Putamen (tissue), 1 donor: ENCODE measurements around the gene ASXL1.

Experiments used
- DNase-seq: peaks from one replicate; pipeline ENCODE4 v3.0.0-alpha.2; 2016; ENCODE audit warnings: low spot score

Gene ASXL1

DNA sequence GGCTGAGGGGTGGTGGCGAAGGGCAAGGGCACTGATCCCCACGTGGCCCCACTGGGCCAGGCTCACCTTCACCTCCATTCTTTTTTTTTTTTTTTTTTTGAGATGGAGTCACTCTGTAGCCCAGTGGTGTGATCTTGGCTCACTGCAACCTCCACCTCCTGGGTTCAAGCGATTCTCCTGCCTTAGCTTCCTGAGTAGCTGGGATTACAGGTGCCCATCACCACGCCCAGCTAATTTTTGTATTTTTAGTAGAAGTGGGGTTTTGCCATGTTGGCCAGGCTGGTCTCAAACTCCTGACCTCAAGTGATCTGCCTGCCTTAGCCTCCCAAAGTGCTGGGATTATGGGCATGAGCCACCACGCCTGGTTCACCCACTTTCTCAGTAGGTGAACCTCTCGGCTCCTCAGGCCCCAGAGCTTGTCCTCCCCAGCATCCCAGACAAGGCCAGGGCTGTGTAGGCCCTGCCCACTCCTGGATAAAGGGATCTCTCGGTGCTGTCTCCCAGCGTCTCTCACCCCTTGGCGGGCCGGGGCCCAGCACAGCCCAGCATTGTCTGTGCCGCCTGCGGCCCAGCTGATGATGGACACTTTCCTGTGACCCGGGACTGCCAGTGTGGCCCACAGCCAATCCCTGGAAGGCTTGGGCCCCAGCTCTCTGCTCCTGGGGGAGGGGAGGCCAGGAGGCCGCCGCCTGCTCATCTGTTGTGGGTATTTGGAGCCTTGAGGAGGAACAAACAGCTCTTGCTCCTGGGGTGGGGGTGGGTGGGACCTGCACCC lies 108.0 kb downstream of the ASXL1 start:
- peak; percentile 91 for DNase-seq

DNA sequence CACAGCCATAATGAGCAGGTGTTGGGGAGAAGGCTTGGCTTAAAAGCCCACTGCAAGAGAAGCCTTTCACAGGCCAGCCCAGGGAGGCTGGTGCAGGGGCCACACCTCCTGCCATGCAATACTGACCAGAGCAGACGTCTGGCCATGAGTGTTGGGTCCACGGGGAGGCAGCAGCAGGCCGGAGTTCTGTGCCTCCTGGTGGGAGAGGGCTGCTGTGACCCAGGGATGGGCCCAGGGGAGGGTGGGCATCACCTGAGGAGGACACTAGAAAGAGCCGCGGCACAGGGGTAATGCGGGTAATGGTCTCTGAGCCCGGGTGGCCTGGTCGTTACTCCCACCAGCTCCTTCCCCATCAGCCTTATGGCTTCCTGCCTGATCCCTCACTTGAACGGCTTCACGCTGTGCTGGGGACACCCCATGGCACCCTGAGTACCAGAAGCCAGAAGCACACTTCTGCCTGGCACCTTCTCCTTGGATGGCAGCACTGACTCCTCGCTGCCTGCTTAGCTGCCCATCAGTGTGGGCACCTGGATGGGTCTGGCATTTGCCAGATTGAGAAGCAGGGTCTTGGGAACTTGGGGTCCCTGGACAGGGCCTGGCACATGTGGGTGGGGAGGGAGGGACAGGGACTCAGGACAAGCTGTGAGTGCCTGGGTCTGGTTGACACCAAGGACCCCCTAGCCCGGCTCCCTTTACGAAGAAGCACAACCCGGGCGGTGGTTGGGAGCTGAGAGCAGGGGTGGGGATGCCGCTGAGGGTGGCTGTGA lies 108.8 kb downstream of the ASXL1 start:
- DNase-seq = no peak

DNA sequence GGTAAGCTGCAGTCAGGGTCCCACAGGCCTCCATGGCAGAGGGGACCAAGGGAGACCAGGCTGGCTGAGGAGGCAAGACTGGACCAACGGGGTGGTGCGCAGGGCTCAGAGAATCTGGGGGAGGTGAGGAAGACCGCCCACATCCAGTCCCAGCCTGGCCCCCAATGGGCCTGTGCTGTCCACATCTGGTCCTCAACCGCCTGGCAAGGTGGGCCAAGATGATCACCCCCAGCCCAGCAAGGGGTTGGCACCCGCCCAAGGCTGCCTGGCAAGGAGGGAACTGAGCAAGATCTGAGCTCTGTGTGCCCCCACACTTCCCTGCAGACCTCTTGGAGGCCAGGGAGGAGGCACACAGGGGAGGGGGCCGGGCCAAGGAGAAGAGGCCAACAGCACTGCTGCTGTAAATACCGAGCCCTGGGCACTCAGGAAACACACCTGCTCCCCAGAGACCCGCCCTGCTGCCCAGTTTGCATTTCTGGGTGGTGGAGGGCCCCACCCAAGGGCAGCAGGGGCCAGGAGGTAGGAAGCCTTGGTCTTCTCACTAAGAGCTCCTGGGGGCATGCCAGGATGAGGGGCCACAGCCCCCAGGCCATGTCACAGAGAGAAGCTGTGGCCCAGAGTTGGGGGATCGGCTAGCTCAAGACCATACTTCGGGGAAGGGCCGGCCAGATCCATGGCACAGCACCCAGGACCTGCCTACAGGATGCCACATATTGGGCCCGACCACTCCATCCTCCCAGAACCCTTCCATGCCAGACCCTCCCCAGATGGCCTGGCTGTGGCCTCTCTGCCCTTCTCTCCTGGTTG lies 109.6 kb downstream of the ASXL1 start:
- DNase-seq = no peak

DNA sequence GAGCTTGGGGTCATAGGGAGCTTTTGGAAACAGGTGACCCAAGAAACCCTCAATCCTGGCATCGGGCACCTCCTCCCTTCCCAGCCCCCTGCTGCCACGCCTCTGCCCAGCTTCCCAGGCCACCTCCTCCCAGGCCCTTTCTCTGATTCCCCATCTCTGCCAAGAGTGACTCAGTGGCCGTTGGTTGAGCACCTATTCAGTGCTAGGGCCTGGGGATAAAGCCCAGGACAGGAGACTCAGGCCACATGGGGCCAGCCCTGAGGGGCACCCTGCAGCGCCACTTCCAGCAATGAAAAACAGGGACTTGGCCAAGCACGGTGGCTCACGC lies 110.1 kb downstream of the ASXL1 start:
- no peak for DNase-seq

DNA sequence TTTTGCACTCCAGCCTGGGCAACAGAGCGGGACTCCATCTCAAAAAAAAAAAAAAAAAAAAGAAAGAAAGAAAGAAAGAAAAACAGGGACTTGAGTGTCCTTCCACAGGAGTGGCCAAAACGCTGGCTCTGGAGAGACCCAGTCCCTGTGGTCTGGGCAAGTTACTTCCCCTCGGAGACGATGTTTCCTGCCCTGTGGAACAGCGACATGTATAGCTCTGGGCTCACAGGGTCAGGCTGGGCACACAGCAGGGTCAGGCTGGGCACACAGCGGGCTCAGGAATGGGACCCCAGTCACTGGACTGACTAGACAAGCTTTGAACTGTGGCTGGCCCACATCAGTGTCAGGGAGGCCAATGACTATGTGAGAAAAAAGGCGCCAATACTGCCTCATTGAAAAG lies 110.7 kb downstream of the ASXL1 start:
- DNase-seq = no peak

DNA sequence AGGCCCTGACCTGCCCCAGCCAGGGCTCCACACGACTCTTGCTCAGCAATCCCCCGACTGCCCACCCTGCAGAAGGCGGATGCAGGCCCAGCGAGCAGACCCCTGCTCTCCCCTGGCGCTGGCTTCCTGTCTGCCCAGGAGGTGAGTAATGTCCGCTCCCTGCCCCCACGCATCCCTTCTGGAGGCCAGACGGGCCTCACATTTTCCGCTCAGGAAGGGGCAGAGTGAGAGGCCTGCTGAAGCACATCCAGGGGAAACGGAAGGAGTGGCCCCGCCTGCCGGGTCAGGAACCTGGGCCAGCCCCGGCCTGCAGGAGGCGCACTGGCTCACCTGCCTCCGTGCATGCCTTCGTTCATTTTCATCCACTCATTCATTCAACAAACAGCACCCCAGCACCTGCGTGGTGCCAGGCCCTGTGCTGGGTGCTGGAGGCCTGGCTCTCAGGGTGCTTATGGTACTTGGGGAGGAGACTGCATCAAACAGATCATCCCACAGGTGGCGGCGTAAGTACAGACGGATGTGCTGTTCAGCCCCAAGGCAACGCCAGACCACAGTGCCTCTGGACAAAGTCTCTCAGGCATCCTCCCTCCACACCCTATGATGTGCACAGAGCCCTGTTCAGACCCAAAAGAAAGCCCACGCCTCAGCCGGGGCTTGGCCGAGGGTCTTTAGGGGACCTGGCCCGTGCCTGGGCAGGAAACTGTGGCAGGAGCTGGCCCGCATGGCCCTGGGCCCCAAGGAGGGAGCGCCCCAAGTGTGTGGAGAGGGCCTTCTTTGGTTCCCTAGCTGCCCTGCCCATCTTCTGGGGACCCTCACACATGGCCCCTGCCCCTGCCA lies 112.1 kb downstream of the ASXL1 start:
- DNase-seq = no peak

DNA sequence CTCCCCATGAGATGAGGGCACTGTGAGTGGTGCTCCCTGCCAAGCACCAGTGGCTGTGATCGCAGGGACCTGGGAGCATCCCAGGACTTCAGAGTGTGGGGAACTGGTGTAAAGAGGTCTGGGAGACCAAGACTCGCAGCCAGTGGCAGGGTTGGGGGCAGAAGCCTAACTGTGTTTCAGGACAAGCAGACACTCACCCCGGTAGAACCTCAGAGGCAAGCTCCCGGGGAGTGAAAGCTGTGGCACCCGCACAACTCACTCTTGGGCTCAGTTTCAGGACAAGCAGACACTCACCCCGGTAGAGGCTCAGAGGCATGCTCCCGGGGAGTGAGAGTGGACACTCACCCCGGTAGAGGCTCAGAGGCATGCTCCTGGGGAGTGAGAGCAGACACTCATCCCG lies 112.8 kb downstream of the ASXL1 start:
- DNase-seq = no peak

DNA sequence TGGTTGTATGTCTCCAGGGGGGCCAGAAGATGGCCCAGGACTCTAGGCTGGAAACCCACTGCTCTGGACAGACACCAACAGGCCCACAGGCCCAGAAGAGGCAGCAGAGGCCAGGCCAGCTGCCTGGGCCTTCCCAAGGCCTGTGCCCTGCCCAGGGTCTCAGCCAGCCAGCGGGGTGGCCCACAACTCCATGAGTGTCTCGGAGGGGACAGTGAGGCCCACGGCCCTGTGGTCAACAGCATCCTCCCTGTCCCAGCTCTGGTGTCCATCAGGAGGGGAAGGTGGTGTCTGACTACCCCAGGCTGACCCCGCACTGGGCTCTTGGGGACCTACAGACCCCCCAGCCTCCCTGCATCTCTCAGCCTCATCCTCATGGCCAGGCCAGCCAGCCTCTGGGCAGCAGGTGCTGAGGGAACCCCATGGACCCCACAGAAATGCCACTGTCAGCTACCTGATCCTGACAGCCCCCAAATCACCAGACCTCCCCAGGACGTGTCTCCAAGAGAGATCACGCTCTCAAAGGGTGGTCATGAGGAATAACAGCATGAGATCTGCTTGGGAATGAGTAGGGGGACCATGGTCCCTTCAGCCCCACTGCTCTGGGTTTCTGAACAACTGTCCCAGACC lies 114.6 kb downstream of the ASXL1 start:
- DNase-seq = no peak

DNA sequence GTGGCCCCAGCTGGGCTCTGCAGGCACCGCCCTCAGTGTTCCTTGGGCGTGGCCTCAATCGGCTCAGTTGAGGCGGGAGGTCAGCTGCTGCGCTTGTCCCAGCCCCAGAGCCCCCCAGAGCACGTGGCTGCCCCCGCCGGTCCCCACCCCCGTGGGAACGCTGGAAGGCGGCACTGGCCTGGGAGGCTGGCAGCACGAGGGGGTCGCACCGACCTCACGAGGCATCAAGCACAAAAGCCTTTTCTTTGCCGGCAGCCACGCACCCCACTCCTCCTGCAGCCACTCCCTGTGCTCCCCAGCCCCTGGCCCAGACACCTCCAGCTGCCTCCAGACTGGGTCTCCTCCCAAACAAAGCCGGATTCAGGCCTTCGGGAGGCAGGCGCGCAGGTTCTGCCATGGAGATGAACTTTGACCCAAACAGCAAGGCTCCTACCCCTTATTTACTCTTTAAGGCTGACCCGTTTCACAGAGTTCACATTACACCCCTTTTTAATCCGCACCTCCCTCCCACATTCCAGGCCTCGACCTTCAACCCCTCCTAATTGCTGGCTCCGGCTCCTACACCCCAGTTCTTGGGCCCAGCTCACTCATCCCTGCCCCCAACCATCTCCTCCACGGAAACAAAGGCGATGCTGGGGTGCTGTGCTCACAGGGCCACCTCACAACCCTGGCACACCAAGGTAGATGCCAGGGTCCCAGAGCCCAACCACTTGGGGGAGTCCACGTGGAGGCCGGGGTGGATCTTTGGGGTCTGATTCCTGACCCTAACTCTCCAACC lies 115.3 kb downstream of the ASXL1 start:
- no peak for DNase-seq

DNA sequence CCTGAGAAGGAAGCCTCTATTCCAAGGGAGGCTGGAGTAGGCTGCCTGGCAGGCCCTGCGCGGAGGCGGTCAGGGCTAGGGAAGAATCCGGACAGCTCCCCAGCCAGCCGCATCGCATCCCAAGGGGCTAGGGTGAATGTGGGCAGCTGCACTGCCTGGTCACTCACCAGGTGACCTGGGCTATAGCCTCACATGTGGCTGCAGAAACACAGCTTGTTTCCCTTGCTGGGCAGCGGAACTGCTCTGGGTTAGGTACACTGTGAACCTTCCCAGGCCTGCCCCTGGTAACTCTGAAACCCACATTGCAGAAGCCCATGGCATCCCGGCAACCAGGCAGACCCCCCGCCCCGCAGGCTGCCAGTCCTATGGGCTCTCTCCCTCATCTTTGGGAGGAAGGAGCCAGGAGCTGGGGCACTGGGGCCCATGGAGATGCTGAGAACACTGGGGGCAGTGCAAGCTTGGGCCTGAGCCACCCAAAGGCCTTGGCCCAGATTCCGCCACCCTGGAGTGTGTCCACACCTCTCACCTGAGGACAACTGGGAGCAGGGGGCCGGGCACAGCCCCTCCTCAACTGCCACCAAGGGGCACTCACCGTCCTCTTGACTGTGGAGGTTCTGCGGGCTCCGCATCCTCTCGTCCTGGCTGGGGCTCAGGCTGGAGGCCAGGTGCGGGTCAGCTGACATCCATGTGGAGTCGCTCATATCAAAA lies 116.0 kb downstream of the ASXL1 start:
- DNase-seq = no peak

DNA sequence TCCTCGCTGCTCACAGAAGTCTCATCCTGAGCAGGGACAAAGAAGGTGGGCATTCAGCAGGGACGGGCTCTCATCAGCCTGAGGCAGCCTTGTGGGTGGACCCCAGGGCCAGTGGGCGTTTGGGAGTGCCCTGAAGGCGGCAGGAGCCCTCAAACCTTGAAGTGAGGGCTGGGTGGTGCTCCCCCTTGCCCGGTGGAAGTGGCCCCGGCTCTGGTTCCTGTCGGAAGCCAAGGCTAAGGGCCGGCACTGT lies 116.5 kb downstream of the ASXL1 start:
- no peak for DNase-seq

DNA sequence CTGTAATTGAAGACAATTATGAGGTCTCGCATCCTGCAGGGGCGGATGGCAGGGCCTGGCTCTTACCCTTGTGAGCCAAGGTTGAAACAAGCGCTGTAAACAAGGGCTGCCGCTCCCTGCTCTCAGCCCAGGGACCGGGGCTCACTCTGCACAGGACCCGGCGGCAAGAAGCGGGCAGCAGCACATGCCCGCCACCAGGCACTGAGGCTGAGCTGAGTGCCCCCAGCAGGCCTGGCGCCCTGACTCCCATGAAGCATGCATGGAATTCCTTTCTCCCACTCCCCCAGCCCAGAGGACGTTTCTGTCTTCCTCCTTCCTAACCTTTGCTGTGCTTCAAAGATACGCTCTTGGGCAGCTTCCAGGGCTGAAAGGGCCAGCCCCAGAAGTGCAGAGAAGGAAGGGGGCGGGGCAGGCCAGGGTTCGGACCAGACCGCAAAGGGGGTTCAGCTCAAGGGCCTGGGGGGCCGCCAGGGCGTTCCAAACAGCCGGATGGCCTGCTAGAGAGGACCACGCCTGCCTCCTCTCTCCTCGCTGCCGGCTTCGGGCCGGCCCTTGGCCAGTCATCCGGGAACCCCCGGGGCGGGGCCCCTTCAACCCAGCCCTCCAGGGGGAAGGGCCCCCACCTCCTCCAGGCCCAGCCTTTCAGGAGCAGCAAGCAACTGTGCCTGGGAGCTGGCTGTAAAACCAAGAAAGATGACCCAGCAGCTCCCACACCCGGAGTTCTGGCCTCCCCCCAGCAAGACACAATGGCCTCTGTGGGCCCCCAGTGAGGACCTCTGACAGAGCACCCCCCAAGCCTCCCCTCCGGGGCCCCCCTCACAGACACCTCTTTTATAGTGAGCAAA lies 117.1 kb downstream of the ASXL1 start:
- DNase-seq = peak; percentile 72

DNA sequence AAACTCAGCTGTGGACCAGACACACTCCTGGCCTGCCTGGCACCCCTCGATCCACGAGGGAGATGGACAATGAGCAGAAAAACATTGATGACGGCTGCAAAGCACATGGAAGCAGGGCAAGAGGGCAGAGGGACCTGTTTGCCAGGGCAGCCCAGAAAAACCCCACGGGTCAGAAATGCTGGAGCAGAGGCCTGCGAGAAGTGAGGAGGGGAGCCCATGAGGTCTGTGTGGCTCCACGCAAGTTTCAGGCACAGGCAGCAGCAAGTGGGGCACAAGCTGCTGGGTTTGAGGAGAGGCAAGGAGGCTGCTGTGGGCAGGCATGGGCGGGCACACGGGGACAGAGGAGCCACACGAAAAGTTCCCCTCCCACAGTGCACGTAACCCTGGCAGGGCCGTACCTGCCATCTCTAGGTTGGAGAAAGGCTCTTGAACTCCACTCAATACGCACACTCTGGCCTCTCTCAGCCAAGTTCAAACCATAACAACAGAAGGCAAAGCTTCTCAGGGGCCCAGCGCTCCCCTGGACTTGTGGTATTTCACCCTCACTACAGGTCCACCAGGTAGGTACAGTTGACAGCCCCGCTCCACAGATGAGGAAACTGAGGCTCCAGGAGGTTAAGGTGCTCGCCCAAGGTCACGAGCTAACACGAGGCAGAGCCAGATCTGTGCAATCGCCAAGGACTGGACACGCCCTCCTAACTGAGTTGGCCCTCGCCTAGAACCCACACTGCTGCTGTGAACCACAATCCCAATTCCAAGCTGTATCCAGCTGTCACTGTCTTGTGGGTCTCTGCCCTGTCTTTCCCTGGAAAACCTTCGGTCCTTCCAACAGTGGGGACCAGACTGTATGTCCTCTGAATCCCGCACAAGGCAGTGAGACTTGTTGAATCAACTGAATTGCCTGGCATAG lies 118.8 kb downstream of the ASXL1 start:
- DNase-seq = no peak

DNA sequence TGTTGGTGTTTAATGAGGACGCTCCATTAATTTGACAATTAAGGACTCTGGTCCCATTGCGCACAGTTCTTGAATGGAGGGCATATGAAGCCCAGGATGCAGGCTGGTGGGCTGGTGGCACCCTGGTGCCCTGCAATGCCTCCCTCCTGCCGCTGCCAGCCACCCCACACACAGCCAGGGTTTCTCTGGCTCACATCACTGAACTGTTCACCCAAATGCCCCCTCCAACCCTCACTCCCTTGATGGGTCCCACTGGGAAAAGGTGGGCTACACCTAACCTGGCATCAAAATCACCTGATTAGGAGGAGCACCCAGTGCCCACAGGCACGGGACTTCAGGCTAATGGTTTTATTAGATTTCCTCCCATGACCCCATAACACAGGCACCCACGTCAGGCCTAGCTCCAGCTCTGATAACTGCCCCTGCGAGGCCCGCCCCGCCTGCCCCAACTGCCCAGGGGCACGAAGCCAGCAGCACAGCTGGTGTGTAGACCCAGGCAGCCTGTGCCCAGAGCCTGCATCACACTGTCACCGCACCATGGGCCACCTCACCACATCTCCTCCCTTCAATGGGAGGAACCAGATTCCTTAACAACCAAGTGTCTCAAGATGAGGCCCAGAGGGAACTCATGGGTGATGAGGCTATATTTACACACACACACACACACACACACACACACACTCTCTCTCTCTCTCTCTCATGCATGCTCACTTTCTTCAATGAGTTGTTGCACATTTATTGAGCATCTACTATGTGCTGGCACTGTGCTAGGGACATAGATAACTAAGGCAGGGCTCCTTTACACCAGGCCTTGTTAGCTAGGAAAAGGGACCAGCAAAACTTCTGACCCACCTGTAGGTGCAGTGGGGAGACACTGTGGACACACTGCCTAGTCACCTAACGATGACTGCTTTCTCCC lies 119.7 kb downstream of the ASXL1 start:
- no peak for DNase-seq

DNA sequence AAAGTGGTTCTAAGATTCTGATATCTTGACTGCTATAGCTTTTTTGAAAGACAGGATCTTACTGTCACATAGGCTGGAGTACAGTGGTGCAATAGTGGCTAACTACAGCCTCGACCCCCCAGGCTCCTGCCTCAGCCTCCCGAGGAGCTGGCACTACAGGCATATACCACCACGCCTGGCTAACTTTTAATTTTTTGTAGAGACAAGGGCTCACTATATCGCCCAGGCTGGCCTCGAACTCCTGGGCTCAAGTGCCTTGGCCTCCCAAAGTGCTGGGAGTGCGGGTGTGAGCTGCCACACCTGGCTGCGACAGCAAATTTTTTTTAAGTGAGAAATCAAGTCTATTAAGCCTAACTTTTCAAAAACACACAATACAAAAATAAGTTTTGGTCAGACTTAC lies 120.4 kb downstream of the ASXL1 start:
- no peak for DNase-seq

DNA sequence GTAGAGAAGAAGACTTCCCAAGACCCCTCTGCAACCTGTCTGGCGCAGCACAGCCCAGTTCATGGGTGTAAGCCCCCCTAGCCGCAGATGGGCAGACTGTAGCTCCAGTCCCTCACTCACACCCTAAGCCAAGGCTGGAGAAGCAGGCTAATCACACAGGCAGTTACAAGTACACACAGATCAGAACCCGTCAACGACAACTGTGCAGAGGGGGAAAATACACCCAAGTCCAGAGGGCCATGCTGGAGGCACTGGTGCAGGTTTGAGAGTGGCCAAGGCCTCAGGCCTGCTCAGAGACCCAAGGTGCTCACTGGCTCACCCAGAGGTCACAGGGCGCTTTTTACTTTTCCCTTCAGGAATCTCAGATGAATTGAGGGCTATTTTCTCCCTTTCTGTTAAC lies 120.9 kb downstream of the ASXL1 start:
- DNase-seq = no peak

DNA sequence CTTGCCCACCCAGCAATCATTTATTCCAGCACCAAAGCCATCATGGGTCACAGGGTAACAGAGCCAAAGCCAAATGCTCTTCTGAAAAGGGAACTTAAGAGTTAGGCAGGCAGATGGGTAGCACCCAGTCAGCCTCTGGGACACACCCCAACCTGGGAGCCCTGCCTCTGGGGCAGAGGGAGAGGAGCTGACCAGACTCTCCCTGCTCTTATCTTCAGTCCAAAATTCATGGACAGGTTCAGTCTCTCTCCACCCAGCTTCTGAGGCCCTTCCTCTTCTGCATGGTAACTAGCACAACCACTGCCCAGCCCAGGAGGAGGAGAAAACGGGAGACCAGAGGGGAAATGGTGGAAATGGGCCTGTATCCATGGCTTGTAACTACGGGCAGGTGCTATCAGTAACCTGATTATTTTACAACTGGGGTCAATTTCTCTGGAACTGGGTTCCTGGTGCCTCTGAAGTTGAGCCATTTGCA lies 121.6 kb downstream of the ASXL1 start:
- DNase-seq = no peak
